Esophagus (tissue), 2 donors: ENCODE data around the gene NFU1. TPM values are rescaled to one million over a fixed set of nuclear protein-coding genes. Genes with fewer than 3 reads are reported as not detected.

Experiments used
- H3K27ac ChIP-seq, 2 donors: one replicate each; pipeline ENCODE4 v1.5.1; 2013; ENCODE audit warnings: low read depth in 2 of 2, mild to moderate bottlenecking in 2 of 2, inconsistent platforms in 1 of 2, low read length in 1 of 2, moderate library complexity in 1 of 2
- H3K27me3 ChIP-seq, 2 donors: one replicate each; pipeline ENCODE4 v1.6.1; 2013; ENCODE audit warnings: low read length in 2 of 2, control low read depth in 1 of 2, mild to moderate bottlenecking in 1 of 2; ENCODE audit not compliant: insufficient read depth in 2 of 2, control insufficient read depth in 1 of 2
- H3K36me3 ChIP-seq, 2 donors: one replicate each; pipeline ENCODE4 v1.6.1; 2013; ENCODE audit warnings: low read length in 1 of 2; ENCODE audit not compliant: control insufficient read depth in 2 of 2, insufficient read depth in 2 of 2
- H3K4me1 ChIP-seq, 2 donors: one replicate each; pipeline ENCODE4 v1.6.1; 2013; ENCODE audit warnings: low read length in 1 of 2; ENCODE audit not compliant: control insufficient read depth in 2 of 2, insufficient read depth in 2 of 2
- H3K4me3 ChIP-seq, 2 donors: one replicate each; pipeline ENCODE4 v1.5.1; 2013; ENCODE audit warnings: low read length in 2 of 2, mild to moderate bottlenecking in 2 of 2, low read depth in 1 of 2, moderate library complexity in 1 of 2
- H3K9me3 ChIP-seq, 2 donors: one replicate each; pipeline ENCODE4 v1.6.1; 2013; ENCODE audit warnings: mild to moderate bottlenecking in 2 of 2, low read depth in 1 of 2, low read length in 1 of 2, moderate library complexity in 1 of 2; ENCODE audit not compliant: control insufficient read depth in 2 of 2, insufficient read depth in 1 of 2
- WGBS, 2 donors: extraction: QIAGEN DNeasy Blood & Tissue Kit; methylation state at CpG; one replicate each; pipeline ENCODE4 v1.1.7; 2013; 5-methylcytosine and 5-hydroxymethylcytosine counted together
- polyA plus RNA-seq, 2 donors: library from polyadenylated mRNA; stranded (reverse); fragments of 200-250 nt; gene quantifications; one replicate each; pipeline ENCODE4 v1.2.3, GENCODE V29; 2013
- donor health status: healthy with polysubstance abuse.
- donor health status: Bipolar disorder and iron deficiency.

The NFU1 gene
- polyA plus RNA-seq: 10 to 100 TPM; 27.9 to 33.1 TPM

- H3K27me3 ChIP-seq: no peaks in the 10 kb centered on the region
- peaks cover 0 to 2% of the 10 kb centered on the region in 2 donors for H3K4me1 ChIP-seq
- no peaks in the 10 kb centered on the region for H3K9me3 ChIP-seq
- no peaks in the 10 kb centered on the region for H3K36me3 ChIP-seq
- peak within 1 kb of the TSS; percentile 93 to 100 for H3K27ac ChIP-seq
- peak within 1 kb of the TSS; percentile 73 to 88 for H3K4me3 ChIP-seq
- 0 to 1% methylated on average over 60 of the region's 60 CpGs for WGBS, 2 donors
Measured at GRCh38 chr2:69436938-69437750, at the start of gene NFU1. TSS of gene NFU1 (minus strand) at chr2:69437435. CDS start at chr2:69437422, 13 bp downstream.

DNA sequence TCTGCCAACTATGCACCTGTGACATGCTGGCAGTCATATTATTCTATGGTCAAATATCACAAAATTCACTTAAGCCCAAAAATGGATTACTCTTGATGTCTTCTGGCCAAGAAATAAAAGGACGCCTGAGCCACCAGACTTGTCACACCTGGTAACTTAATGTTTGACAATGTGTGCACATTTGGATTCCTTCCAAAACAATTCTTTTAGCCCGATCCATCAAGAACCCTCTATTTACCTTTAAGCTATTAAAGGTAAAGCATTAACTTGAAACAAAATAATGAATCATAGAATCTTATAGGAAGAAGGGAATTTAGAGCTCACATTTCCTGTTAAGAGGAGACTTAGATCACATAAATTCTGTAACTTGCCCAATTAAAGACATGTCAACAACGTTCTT is 46.5 kb upstream of the NFU1 start:
- 39 to 47% methylated on average over 3 of the region's 3 CpGs for WGBS, 2 donors
- H3K27ac ChIP-seq: no peak overlapping the region
- no peaks in the 10 kb centered on the region for H3K27me3 ChIP-seq
- no peak overlapping the region for H3K4me3 ChIP-seq
- H3K36me3 ChIP-seq: peaks cover 2 to 3% of the 10 kb centered on the region in 2 donors
- no peaks in the 10 kb centered on the region for H3K9me3 ChIP-seq
- no peaks in the 10 kb centered on the region for H3K4me1 ChIP-seq

- Histone ChIP-seq H3K4me1 (no peaks in the 10 kb centered on the region), H3K9me3 (no peaks in the 10 kb centered on the region), H3K4me3 (no peak overlapping the region), H3K27ac (no peak overlapping the region), H3K36me3 (peaks cover 2 to 3% of the 10 kb centered on the region in 2 donors), H3K27me3 (no peaks in the 10 kb centered on the region)
- 61 to 68% methylated on average over 4 of the region's 4 CpGs for WGBS, 2 donors
Measured at GRCh38 chr2:69483024-69483423, 45.8 kb upstream of the NFU1 start.

GRCh38 chr2:69482471-69482870 is 45.2 kb upstream of the NFU1 start:
- Histone ChIP-seq H3K4me1 (no peaks in the 10 kb centered on the region), H3K4me3 (no peak overlapping the region), H3K36me3 (peaks cover 2 to 3% of the 10 kb centered on the region in 2 donors), H3K9me3 (no peaks in the 10 kb centered on the region), H3K27me3 (no peaks in the 10 kb centered on the region), H3K27ac (no peak overlapping the region)
- WGBS, 2 donors: 87 to 91% methylated on average over 3 of the region's 3 CpGs

- Histone ChIP-seq H3K4me1 (no peaks in the 10 kb centered on the region), H3K9me3 (no peaks in the 10 kb centered on the region), H3K27ac (no peak overlapping the region), H3K36me3 (no peaks in the 10 kb centered on the region), H3K27me3 (no peaks in the 10 kb centered on the region), H3K4me3 (no peak overlapping the region)
- WGBS, 2 donors: 98 to 100% methylated on average over 1 of the region's 1 CpG
Measured at GRCh38 chr2:69481421-69481820, 44.2 kb upstream of the NFU1 start.

GRCh38 chr2:69477627-69478026 is 40.4 kb upstream of the NFU1 start:
- H3K4me3 ChIP-seq: no peak overlapping the region
- H3K36me3 ChIP-seq: peaks cover 0 to 4% of the 10 kb centered on the region in 2 donors
- H3K4me1 ChIP-seq: no peaks in the 10 kb centered on the region
- H3K27me3 ChIP-seq: no peaks in the 10 kb centered on the region
- H3K27ac ChIP-seq: no peak overlapping the region
- WGBS, 2 donors: 72 to 74% methylated on average over 1 of the region's 1 CpG
- no peaks in the 10 kb centered on the region for H3K9me3 ChIP-seq

DNA sequence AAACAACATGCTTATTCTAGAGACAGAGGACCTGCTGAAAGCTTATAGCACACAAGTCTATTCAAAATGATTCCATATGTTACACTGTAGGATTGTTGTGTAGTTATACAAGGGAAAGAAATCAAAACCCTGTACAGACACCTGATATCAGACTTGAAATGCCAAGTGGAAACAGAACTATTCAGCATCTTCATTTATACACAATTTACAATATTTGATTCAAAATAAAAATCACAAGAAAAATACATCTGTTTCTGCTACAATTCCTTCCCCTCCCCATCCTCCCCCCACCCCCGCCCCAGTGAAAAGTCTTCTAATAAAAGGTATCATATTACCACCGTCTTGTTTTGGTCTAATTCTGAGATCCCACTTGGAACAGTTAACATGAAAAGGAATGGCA is 37.5 kb upstream of the NFU1 start:
- 77 to 88% methylated on average over 2 of the region's 2 CpGs for WGBS, 2 donors
- H3K9me3 ChIP-seq: no peaks in the 10 kb centered on the region
- H3K36me3 ChIP-seq: peaks cover 0 to 4% of the 10 kb centered on the region in 2 donors
- H3K4me3 ChIP-seq: no peak overlapping the region
- H3K27ac ChIP-seq: no peak overlapping the region
- H3K27me3 ChIP-seq: no peaks in the 10 kb centered on the region
- H3K4me1 ChIP-seq: no peaks in the 10 kb centered on the region

DNA sequence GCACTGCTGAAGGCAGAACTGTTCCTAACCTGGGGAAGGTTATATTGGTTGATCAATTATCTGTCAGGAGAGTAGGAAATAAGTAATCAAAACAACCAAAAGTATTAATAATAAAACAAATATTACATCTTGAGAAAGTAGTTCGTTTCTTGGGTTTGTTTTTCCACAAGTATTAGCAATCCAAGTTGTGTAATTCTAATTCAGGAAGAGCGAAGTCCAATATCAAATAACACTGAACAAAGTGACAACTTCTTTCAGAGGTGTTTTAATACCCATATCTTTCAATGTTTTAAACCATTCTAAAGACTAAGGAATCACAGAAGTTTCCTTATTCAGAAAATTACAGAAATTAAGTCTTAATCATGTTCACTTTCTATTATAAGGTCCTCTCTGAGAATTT is 34.6 kb upstream of the NFU1 start:
- H3K27me3 ChIP-seq: no peaks in the 10 kb centered on the region
- WGBS, 2 donors: 66 to 85% methylated on average over 2 of the region's 2 CpGs
- H3K27ac ChIP-seq: no peak overlapping the region
- H3K36me3 ChIP-seq: peaks cover 0 to 4% of the 10 kb centered on the region in 2 donors
- H3K4me1 ChIP-seq: no peaks in the 10 kb centered on the region
- no peaks in the 10 kb centered on the region for H3K9me3 ChIP-seq
- no peak overlapping the region for H3K4me3 ChIP-seq

- 79 to 83% methylated on average over 5 of the region's 5 CpGs for WGBS, 2 donors
- Histone ChIP-seq H3K36me3 (peaks cover 0 to 4% of the 10 kb centered on the region in 2 donors), H3K4me3 (no peak overlapping the region), H3K4me1 (no peaks in the 10 kb centered on the region), H3K27me3 (no peaks in the 10 kb centered on the region), H3K27ac (no peak overlapping the region), H3K9me3 (no peaks in the 10 kb centered on the region)
Measured at GRCh38 chr2:69470911-69471310, 33.7 kb upstream of the NFU1 start.

- no peak overlapping the region for H3K27ac ChIP-seq
- H3K4me1 ChIP-seq: no peaks in the 10 kb centered on the region
- 55 to 70% methylated on average over 1 of the region's 1 CpG for WGBS, 2 donors
Measured at GRCh38 chr2:69469784-69470183, 32.5 kb upstream of the NFU1 start.

More at GRCh38 chr2:69469784-69470183, 32.5 kb upstream of the NFU1 start:
- Histone ChIP-seq H3K9me3 (no peaks in the 10 kb centered on the region), H3K36me3 (peaks cover 0 to under 1% of the 10 kb centered on the region in 2 donors), H3K4me3 (no peak overlapping the region), H3K27me3 (no peaks in the 10 kb centered on the region)
